GM19452 (cell line): ENCODE measurements around the gene SMG9.
A peak's percentile ranks its signal among the peaks of the same experiment; 100 is the strongest.

Experiments
- ATAC-seq: cut with Tn5 transposase; IDR thresholded peaks from one replicate; pipeline ENCODE4 v1.9.1; 2021; ENCODE audit not compliant: unreplicated experiment

SMG9 gene

GRCh38 chr19:43726736-43727592 is 27.8 kb downstream of the SMG9 start:
- no peak for ATAC-seq

- ATAC-seq = no peak
Observed at GRCh38 chr19:43725468-43725867, 29.3 kb downstream of the SMG9 start.

DNA sequence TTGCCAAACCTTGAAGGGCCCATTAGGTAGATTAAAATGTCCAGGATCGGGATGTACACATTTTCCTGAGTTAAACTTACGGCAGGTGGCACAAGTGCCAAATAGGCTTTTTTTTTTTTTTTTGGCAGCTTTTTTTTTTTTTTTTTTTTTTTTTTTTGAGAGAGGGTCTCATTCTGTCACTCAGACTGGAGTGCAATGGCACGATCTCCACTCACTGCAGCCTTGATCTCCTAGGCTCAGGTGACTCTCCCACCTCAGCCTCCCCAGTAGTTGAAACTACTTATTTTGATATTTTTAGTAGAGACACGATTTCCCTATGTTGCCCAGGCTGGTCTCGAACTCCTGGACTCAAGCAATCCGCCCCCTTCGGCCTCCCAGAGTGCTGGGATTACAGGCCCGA is 29.9 kb downstream of the SMG9 start:
- no peak for ATAC-seq

DNA sequence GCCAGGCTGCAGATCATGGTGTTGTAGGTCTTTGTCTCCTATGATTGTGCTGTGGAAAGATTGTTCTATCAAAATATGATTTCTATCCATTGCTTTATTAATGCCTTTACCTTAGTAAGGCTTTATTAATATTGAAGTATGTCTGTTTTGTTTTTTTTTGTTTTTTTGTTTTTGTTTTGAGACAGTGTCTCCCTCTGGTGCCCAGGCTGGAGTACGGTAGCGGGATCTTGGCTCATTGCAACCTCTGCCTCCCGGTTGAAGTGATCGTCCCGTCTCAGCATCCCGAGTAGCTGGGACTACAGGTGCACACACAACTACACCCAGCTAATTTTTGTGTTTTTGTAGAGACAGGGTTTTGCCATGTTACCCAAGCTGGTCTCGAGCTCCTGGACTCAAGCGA is 31.2 kb downstream of the SMG9 start:
- no peak for ATAC-seq

GRCh38 chr19:43721469-43722048 is 33.2 kb downstream of the SMG9 start:
- no peak for ATAC-seq

- ATAC-seq = no peak
Observed at GRCh38 chr19:43720936-43721335, 33.8 kb downstream of the SMG9 start.

DNA sequence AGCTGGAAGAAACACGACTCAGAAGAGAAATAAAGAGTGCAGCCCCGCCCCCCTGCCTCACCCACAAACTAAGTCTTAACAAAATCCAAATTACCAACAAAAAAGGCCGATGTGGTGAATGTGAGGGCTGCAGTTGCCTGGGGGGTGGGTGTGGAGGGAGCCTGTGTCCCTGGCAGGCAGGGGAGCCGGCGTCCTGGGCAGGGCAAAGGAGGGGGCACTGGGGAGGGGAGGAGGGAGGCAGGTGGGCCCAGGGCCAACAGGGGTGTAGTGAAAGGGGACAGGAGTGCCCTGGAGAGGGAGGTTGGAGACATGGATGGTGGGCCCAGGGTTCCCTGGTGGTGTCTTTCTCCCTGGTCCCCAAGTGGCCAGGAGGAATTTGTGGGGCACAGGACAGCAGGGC is 34.8 kb downstream of the SMG9 start:
- no peak for ATAC-seq

- ATAC-seq = no peak
Observed at GRCh38 chr19:43719378-43719868, 35.3 kb downstream of the SMG9 start.

DNA sequence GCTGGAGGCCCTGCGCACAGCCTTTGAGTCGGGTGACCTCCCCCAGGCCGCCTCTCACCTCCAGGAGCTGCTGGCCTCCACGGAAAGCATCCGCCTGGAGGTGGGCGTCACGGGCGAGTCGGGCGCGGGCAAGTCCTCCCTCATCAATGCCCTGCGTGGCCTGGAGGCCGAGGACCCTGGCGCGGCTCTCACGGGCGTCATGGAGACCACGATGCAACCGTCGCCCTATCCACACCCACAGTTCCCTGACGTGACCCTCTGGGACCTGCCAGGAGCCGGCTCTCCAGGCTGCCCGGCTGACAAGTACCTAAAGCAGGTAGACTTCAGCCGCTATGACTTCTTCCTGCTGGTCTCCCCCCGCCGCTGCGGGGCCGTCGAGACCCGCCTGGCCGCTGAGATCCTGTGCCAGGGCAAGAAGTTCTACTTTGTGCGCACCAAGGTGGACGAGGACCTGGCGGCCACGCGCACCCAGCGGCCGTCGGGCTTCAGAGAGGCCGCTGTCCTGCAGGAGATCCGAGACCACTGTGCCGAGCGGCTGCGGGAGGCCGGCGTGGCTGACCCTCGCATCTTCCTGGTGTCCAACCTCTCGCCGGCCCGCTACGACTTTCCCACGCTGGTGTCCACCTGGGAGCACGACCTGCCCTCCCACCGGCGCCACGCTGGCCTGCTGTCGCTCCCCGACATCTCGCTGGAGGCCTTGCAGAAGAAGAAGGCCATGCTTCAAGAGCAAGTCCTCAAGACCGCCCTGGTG is 36.0 kb downstream of the SMG9 start:
- ATAC-seq = no peak

DNA sequence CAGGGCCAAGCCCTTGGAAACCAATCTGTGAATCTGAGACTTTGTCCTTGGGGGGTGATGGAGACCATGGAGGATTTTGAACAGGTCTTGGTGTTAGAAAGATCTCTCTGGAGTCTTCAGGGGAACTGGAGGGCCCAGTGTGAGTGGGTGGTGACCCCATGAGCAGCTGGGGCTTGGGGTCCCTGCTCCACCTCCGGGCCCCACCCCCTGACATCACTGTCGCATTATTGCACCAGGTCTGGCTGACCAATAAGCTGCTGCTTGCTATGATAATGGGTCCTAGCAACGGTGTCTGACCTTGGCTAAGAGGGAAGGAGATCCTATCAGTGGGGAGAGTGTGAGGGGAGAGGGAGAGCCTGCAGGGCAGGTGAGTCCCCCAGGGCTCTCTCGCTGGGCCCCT is 39.0 kb downstream of the SMG9 start, which contains the start of gene IRGC:
Gene IRGC, plus strand, starts transcription at position 301 of the 400 bp plus-strand sequence. CDS start 2,483 bp downstream, outside the sequence.
- no peak for ATAC-seq

DNA sequence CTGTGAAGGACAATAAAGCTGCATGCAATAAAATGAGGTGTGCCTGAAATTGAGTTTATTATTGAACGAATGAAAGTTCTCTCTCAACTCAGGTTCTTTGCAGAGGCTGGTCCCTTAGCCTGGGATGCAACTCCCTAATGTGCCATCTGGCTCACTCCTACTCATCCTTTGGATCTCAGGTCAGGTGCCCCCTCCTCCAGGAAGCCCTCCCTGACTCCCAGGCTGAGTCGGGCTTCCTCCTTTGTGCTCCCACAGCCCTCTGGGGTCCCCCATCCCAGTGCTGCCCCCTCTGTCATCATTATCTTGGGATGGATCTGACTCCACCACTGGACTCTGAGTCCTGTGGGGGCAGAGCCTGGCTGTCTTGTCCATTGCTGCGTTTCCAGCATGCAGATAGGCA is 41.6 kb downstream of the SMG9 start:
- no peak for ATAC-seq

GRCh38 chr19:43711751-43712355 is 42.9 kb downstream of the SMG9 start:
- no peak for ATAC-seq

GRCh38 chr19:43708716-43709115 is 46.0 kb downstream of the SMG9 start:
- ATAC-seq = no peak

- no peak for ATAC-seq
Observed at GRCh38 chr19:43707158-43707712, 47.5 kb downstream of the SMG9 start.

DNA sequence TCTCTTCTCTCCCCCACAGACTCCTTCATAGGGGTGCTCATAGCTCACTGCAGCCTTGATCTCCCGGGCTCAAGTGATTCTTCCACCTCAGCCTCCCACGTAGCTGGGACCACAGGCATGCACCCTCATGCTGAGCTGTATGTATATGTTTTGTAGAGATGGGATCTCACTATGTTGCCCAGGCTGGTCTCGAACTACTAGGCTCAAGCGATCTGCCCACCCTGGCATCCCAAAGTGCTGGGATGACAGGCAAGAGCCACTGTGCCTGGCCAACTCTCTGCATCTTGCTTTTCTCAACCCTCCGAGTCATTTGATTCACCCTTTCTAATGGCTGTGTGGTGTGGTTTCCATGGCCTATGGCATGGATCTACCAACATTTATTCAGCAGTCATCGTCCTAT is 49.0 kb downstream of the SMG9 start:
- no peak for ATAC-seq

- ATAC-seq = no peak
Observed at GRCh38 chr19:43704002-43704705, 50.6 kb downstream of the SMG9 start.

DNA sequence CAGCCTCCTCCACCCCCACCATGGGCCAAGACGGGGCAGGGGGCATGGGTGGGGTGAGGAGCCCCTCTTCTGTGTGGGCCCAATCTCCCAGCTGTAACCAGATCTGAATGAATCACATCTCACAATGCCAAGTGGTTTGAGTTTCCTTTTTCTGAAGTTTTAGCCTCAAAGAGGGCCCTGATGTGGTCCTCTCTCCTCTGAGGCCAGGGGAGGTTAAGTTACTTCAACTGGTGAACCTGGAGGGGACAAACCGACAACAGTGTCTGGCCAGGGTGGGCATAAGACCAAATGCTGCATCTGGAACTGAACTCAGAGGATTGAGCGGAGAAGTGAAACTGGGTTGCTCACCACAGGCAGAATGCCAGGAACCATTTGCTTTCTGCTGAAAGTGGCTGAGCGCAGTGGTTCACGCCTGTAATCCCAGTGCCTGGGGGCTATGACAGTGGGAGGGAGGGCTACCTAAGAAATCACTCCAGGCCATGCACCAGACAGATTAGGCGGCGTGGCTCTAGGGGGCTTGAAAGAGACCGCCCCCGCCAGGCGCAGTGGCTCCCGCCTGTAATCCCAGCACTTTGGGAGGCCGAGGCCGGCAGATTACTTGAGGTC is 54.3 kb downstream of the SMG9 start:
- ATAC-seq = peak; percentile 14

DNA sequence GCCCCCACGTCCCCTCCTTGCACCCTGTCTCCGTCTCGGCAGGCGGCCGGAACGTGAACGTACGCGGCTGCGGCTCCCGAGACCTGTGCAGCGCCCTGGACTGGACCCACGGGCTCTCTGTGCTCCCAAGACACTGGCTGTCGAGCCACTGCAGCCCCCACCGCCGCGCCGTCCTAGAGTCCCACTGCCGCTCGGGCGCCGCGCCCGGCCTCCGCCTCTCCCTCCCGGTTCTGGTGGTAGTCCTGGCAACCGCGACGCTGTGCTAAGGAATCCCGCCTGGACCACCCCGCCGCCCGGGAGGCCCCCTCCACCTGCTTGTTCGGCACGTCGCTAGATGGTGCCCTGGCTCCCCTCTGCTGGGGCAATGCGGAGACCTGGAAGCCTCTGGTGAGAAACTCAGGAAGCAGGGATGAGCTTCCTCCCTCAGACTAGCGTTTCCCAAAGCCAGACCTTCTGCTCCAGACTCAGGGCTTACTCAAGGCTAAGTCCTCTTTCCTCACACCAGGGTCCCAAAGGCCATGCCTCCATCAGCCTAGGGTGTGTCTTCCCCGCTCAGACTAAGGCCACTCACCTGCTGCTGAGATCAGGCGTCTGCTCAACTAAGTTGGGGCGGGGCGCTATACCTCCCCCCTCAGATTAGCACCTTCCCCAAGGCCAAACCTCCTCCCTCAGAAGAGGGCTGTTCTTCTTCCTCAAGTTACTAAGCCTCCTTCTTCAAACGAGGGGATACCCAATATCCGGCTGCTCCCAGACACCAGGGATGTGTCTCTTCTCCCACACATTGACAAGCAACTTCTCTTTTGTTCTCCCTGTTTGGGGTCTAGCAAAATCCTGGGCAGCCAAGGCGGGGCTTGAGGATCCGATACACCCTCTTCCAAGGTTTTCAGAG is 55.0 kb downstream of the SMG9 start:
- ATAC-seq = no peak

- no peak for ATAC-seq
Observed at GRCh38 chr19:43697295-43697694, 57.5 kb downstream of the SMG9 start.
